HepG2 (cell line): ENCODE results near the gene MFN2. TPM values are rescaled to one million over a fixed set of nuclear protein-coding genes. Genes with fewer than 3 reads are reported as not detected.

Experiments used
- BCL6 ChIP-seq: IDR thresholded peaks from 2 replicates; pipeline ENCODE4 v1.6.1; 2016; ENCODE audit warnings: missing genetic modification reagents, missing compliant biosample characterization
- GFI1 ChIP-seq: sonication (generic); formaldehyde crosslinking; IDR thresholded peaks from 2 replicates; pipeline ENCODE4 v1.5.0; 2020; ENCODE audit warnings: missing genetic modification reagents, mild to moderate bottlenecking, borderline replicate concordance
- MTA1 ChIP-seq: sonication (generic); formaldehyde crosslinking; IDR thresholded peaks from 2 replicates; pipeline ENCODE4 v1.4.0; 2020; ENCODE audit warnings: missing genetic modification reagents, mild to moderate bottlenecking, borderline replicate concordance
- NAIF1 ChIP-seq: sonication (generic); formaldehyde crosslinking; IDR thresholded peaks from 2 replicates; pipeline ENCODE4 v1.5.0; 2020; ENCODE audit warnings: mild to moderate bottlenecking, missing genetic modification reagents, borderline replicate concordance
- ONECUT2 ChIP-seq: sonication (generic); formaldehyde crosslinking; IDR thresholded peaks from 2 replicates; pipeline ENCODE4 v1.4.0; 2020; ENCODE audit warnings: missing genetic modification reagents
- PRDM10 ChIP-seq: sonication (generic); formaldehyde crosslinking; IDR thresholded peaks from 2 replicates; pipeline ENCODE4 v1.4.0; 2020; ENCODE audit warnings: low read depth, missing genetic modification reagents
- RAD51 ChIP-seq: fragments of 450-650 bp; IDR thresholded peaks from 2 replicates; pipeline ENCODE4 v1.6.1; 2016; ENCODE audit warnings: borderline replicate concordance
- THAP11 ChIP-seq: IDR thresholded peaks from 2 replicates; pipeline ENCODE4 v1.6.1; 2016; ENCODE audit warnings: missing biosample characterization, missing genetic modification reagents
- THRA ChIP-seq: sonication (generic); formaldehyde crosslinking; IDR thresholded peaks from 2 replicates; pipeline ENCODE4 v1.4.0; 2020; ENCODE audit warnings: missing genetic modification reagents, borderline replicate concordance
- TOE1 ChIP-seq: sonication (generic); formaldehyde crosslinking; IDR thresholded peaks from 2 replicates; pipeline ENCODE4 v1.4.0; 2020; ENCODE audit warnings: mild to moderate bottlenecking, missing genetic modification reagents
- ZBED4 ChIP-seq: sonication (generic); formaldehyde crosslinking; IDR thresholded peaks from 2 replicates; pipeline ENCODE4 v1.4.0; 2020; ENCODE audit warnings: missing genetic modification reagents, borderline replicate concordance
- ZNF317 ChIP-seq: sonication (generic); formaldehyde crosslinking; IDR thresholded peaks from 2 replicates; pipeline ENCODE4 v1.5.0; 2020; ENCODE audit warnings: mild to moderate bottlenecking, missing genetic modification reagents
- ZNF468 ChIP-seq: sonication (generic); formaldehyde crosslinking; IDR thresholded peaks from 2 replicates; pipeline ENCODE4 v1.8.0; 2022; ENCODE audit warnings: mild to moderate bottlenecking, moderate library complexity, missing genetic modification reagents
- ZNF501 ChIP-seq: sonication (generic); formaldehyde crosslinking; IDR thresholded peaks from 2 replicates; pipeline ENCODE4 v1.5.1; 2020; ENCODE audit warnings: mild to moderate bottlenecking, moderate library complexity, missing genetic modification reagents
- ZNF691 ChIP-seq: sonication (generic); formaldehyde crosslinking; IDR thresholded peaks from 2 replicates; pipeline ENCODE4 v1.4.0; 2020; ENCODE audit warnings: missing genetic modification reagents, low read depth, mild to moderate bottlenecking, borderline replicate concordance
- ZNF720 ChIP-seq: sonication (generic); formaldehyde crosslinking; IDR thresholded peaks from 2 replicates; pipeline ENCODE4 v1.4.0; 2020; ENCODE audit warnings: missing genetic modification reagents
- ZNF740 ChIP-seq: sonication (generic); formaldehyde crosslinking; IDR thresholded peaks from 2 replicates; pipeline ENCODE4 v1.4.0; 2020; ENCODE audit warnings: missing genetic modification reagents
- ZNF788 ChIP-seq: sonication (generic); formaldehyde crosslinking; IDR thresholded peaks from 2 replicates; pipeline ENCODE4 v1.5.0; 2020; ENCODE audit warnings: mild to moderate bottlenecking, missing genetic modification reagents, borderline replicate concordance
- ZSCAN21 ChIP-seq: sonication (generic); formaldehyde crosslinking; IDR thresholded peaks from 2 replicates; pipeline ENCODE4 v1.8.0; 2022; ENCODE audit warnings: mild to moderate bottlenecking, missing genetic modification reagents, moderate library complexity, borderline replicate concordance
- polyA plus RNA-seq, 8 experiments: library from polyadenylated mRNA; depleted of rRNA in 3 of 8; stranded (reverse) in 7 of 8; unstranded in 1 of 8; fragments of >200 nt; fragmentation: Illumina TruSeq in 4 of 8; extraction: Trizol in 4 of 8; gene quantifications; 2 replicates each; pipeline versions ENCODE4 v1.2.1 to v1.2.3, GENCODE V29; 2011 to 2016; ENCODE audit warnings: low read depth in 4 of 8, missing spikeins in 1 of 8, mixed read lengths in 1 of 8; ENCODE audit not compliant: insufficient read depth in 1 of 8
- total RNA-seq, 5 experiments: library from RNA; depleted of rRNA; stranded (reverse); fragments of >200 nt; fragmentation: Illumina TruSeq; extraction: Trizol; gene quantifications; 2 replicates each; pipeline ENCODE4 v1.2.3, GENCODE V29; 2016; ENCODE audit warnings: low read depth in 1 of 5

MFN2 gene
- total and polyA plus RNA-seq, 2 of the 13 experiments (the other 11 are each of a cell fraction or from before 2014, with no cell fraction given) = 38.7 to 60.9 TPM

GRCh38 chr1:11940260-11940921 lies 39.9 kb upstream of the MFN2 start (continued):
- no peak for TF ChIP-seq PRDM10
- no peak for TF ChIP-seq ZBED4 (CRISPR knock-in tag)
- TF ChIP-seq ZNF468 (CRISPR knock-in tag) = no peak
- TF ChIP-seq ZNF788 = peak; percentile 55; the same call in 1 of the 2 replicates
- TF ChIP-seq ZNF501 (CRISPR knock-in tag) = no peak
- TF ChIP-seq THAP11 (CRISPR knock-in tag) = no peak
- no peak; the same call in 1 of the 2 replicates for TF ChIP-seq ZNF740
- TF ChIP-seq THRA = peak; percentile 57; the same call in 1 of the 2 replicates
- no peak for TF ChIP-seq ZSCAN21 (CRISPR knock-in tag)
- TF ChIP-seq GFI1 (CRISPR knock-in tag) = no peak
- TF ChIP-seq NAIF1 (CRISPR knock-in tag) = no peak
- no peak for TF ChIP-seq ZNF691 (CRISPR knock-in tag)
- no peak for TF ChIP-seq ZNF317 (CRISPR knock-in tag)
- TF ChIP-seq ONECUT2 = peak; percentile 70
- no peak for TF ChIP-seq RAD51
- no peak for TF ChIP-seq TOE1
- TF ChIP-seq MTA1 (CRISPR knock-in tag) = no peak
- 0 out of 2 replicates have a peak, but pooled peaks have one; percentile 5 for TF ChIP-seq BCL6 (CRISPR knock-in tag)
- no peak for TF ChIP-seq ZNF720 (CRISPR knock-in tag)
